ENCODE data around the gene DENND4B.
"Not testable (repeated sequence)": the region's sequence is repeated elsewhere in the genome, so short reads cannot be mapped to it uniquely, and the experiment has no call there.

Gene DENND4B

GRCh38 chr1:153926405-153926804 lies 20.1 kb downstream of the DENND4B start:
- H3K9me3 ChIP-seq (ENCODE audit: control insufficient read depth, insufficient read depth, low read length) = no peaks in the 10 kb centered on the region
- no peak for DNase-seq (ENCODE audit: low read depth, low spot score)
- H3K36me3 ChIP-seq (ENCODE audit: control insufficient read depth, insufficient read depth, low read length) = 0 out of 2 replicates have a peak, but pooled peaks cover 4% of the 10 kb centered on the region
- no peak overlapping the region for H3K27ac ChIP-seq (ENCODE audit: low read length)
- H3K4me3 ChIP-seq (ENCODE audit: low read length) = no peak overlapping the region
- H3K4me1 ChIP-seq (ENCODE audit: control insufficient read depth, insufficient read depth, low read length) = no peaks in the 10 kb centered on the region
- H3K27me3 ChIP-seq (ENCODE audit: control insufficient read depth, insufficient read depth, low read length) = no peaks in the 10 kb centered on the region
- WGBS (ENCODE audit: insufficient coverage, insufficient read length) = no CpG with 5 or more reads among the region's 4 CpGs

GRCh38 chr1:153922972-153923925 lies 23.3 kb downstream of the DENND4B start, which contains the start of gene GATAD2B:
Gene GATAD2B (minus strand): TSS chr1:153922972. CDS start chr1:153828347, 94,625 bp downstream.
- Histone ChIP-seq H3K36me3 (ENCODE audit: control insufficient read depth, insufficient read depth, low read length) (0 out of 2 replicates have a peak, but pooled peaks cover 4% of the 10 kb centered on the region), H3K27ac (ENCODE audit: low read length) (no peak within 1 kb of the TSS), H3K9me3 (ENCODE audit: control insufficient read depth, insufficient read depth, low read length) (no peaks in the 10 kb centered on the region), H3K4me1 (ENCODE audit: control insufficient read depth, insufficient read depth, low read length) (peaks cover 2% of the 10 kb centered on the region; the same call in 1 of the 2 replicates), H3K4me3 (ENCODE audit: low read length) (peak within 1 kb of the TSS; percentile 78), H3K27me3 (ENCODE audit: control insufficient read depth, insufficient read depth, low read length) (no peaks in the 10 kb centered on the region)
- peak; percentile 99 for DNase-seq (ENCODE audit: low read depth, low spot score)
- WGBS (ENCODE audit: insufficient coverage, insufficient read length) = no CpG with 5 or more reads among the region's 53 CpGs

GRCh38 chr1:153922076-153922971 lies 24.2 kb downstream of the DENND4B start:
- peaks cover 2% of the 10 kb centered on the region; the same call in 1 of the 2 replicates for H3K4me1 ChIP-seq (ENCODE audit: control insufficient read depth, insufficient read depth, low read length)
- H3K4me3 ChIP-seq (ENCODE audit: low read length) = peak overlapping the region; percentile 72
- 0 out of 2 replicates have a peak, but pooled peaks cover 4% of the 10 kb centered on the region for H3K36me3 ChIP-seq (ENCODE audit: control insufficient read depth, insufficient read depth, low read length)
- no peaks in the 10 kb centered on the region for H3K27me3 ChIP-seq (ENCODE audit: control insufficient read depth, insufficient read depth, low read length)
- no CpG with 5 or more reads among the region's 86 CpGs for WGBS (ENCODE audit: insufficient coverage, insufficient read length)
- no peak for DNase-seq (ENCODE audit: low read depth, low spot score)
- H3K27ac ChIP-seq (ENCODE audit: low read length) = no peak overlapping the region
- no peaks in the 10 kb centered on the region for H3K9me3 ChIP-seq (ENCODE audit: control insufficient read depth, insufficient read depth, low read length)

- WGBS (ENCODE audit: insufficient coverage, insufficient read length) = no CpG with 5 or more reads among the region's 10 CpGs
- Histone ChIP-seq H3K4me1 (ENCODE audit: control insufficient read depth, insufficient read depth, low read length) (peaks cover 2% of the 10 kb centered on the region; the same call in 1 of the 2 replicates), H3K36me3 (ENCODE audit: control insufficient read depth, insufficient read depth, low read length) (0 out of 2 replicates have a peak, but pooled peaks cover 4% of the 10 kb centered on the region), H3K27ac (ENCODE audit: low read length) (no peak overlapping the region), H3K9me3 (ENCODE audit: control insufficient read depth, insufficient read depth, low read length) (no peaks in the 10 kb centered on the region), H3K27me3 (ENCODE audit: control insufficient read depth, insufficient read depth, low read length) (no peaks in the 10 kb centered on the region), H3K4me3 (ENCODE audit: low read length) (peak overlapping the region; percentile 72)
- DNase-seq (ENCODE audit: low read depth, low spot score) = no peak
Measured at GRCh38 chr1:153921803-153922075, 24.8 kb downstream of the DENND4B start.

GRCh38 chr1:153921080-153921802 lies 25.3 kb downstream of the DENND4B start:
- no CpG with 5 or more reads among the region's 3 CpGs for WGBS (ENCODE audit: insufficient coverage, insufficient read length)
- no peak overlapping the region for H3K27ac ChIP-seq (ENCODE audit: low read length)
- no peaks in the 10 kb centered on the region for H3K9me3 ChIP-seq (ENCODE audit: control insufficient read depth, insufficient read depth, low read length)

GRCh38 chr1:153919876-153920852 lies 26.4 kb downstream of the DENND4B start:
- no peak overlapping the region for H3K4me3 ChIP-seq (ENCODE audit: low read length)
- no peak for DNase-seq (ENCODE audit: low read depth, low spot score)
- H3K4me1 ChIP-seq (ENCODE audit: control insufficient read depth, insufficient read depth, low read length) = peaks cover 2% of the 10 kb centered on the region; the same call in 1 of the 2 replicates
- H3K27ac ChIP-seq (ENCODE audit: low read length) = no peak overlapping the region
- no peaks in the 10 kb centered on the region for H3K9me3 ChIP-seq (ENCODE audit: control insufficient read depth, insufficient read depth, low read length)
- no peaks in the 10 kb centered on the region for H3K27me3 ChIP-seq (ENCODE audit: control insufficient read depth, insufficient read depth, low read length)
- no CpG with 5 or more reads among the region's 4 CpGs for WGBS (ENCODE audit: insufficient coverage, insufficient read length)
- 0 out of 2 replicates have a peak, but pooled peaks cover 4% of the 10 kb centered on the region for H3K36me3 ChIP-seq (ENCODE audit: control insufficient read depth, insufficient read depth, low read length)

More at GRCh38 chr1:153921080-153921802, 25.3 kb downstream of the DENND4B start:
- no peak for DNase-seq (ENCODE audit: low read depth, low spot score)
- peaks cover 2% of the 10 kb centered on the region; the same call in 1 of the 2 replicates for H3K4me1 ChIP-seq (ENCODE audit: control insufficient read depth, insufficient read depth, low read length)
- no peaks in the 10 kb centered on the region for H3K27me3 ChIP-seq (ENCODE audit: control insufficient read depth, insufficient read depth, low read length)
- H3K36me3 ChIP-seq (ENCODE audit: control insufficient read depth, insufficient read depth, low read length) = 0 out of 2 replicates have a peak, but pooled peaks cover 4% of the 10 kb centered on the region
- H3K4me3 ChIP-seq (ENCODE audit: low read length) = peak overlapping the region; percentile 72; the same call in 1 of the 2 replicates

GRCh38 chr1:153916297-153916696 lies 30.2 kb downstream of the DENND4B start:
- Histone ChIP-seq H3K27ac (ENCODE audit: low read length) (no peak overlapping the region), H3K4me3 (ENCODE audit: low read length) (no peak overlapping the region), H3K36me3 (ENCODE audit: control insufficient read depth, insufficient read depth, low read length) (0 out of 2 replicates have a peak, but pooled peaks cover 4% of the 10 kb centered on the region), H3K4me1 (ENCODE audit: control insufficient read depth, insufficient read depth, low read length) (peaks cover 2% of the 10 kb centered on the region; the same call in 1 of the 2 replicates), H3K27me3 (ENCODE audit: control insufficient read depth, insufficient read depth, low read length) (no peaks in the 10 kb centered on the region), H3K9me3 (ENCODE audit: control insufficient read depth, insufficient read depth, low read length) (no peaks in the 10 kb centered on the region)
- WGBS (ENCODE audit: insufficient coverage, insufficient read length) = no CpG with 5 or more reads among the region's 4 CpGs
- no peak for DNase-seq (ENCODE audit: low read depth, low spot score)

- no peak for DNase-seq (ENCODE audit: low read depth, low spot score)
- Histone ChIP-seq H3K9me3 (ENCODE audit: control insufficient read depth, insufficient read depth, low read length) (no peaks in the 10 kb centered on the region), H3K4me1 (ENCODE audit: control insufficient read depth, insufficient read depth, low read length) (no peaks in the 10 kb centered on the region), H3K4me3 (ENCODE audit: low read length) (no peak overlapping the region), H3K36me3 (ENCODE audit: control insufficient read depth, insufficient read depth, low read length) (no peaks in the 10 kb centered on the region), H3K27ac (ENCODE audit: low read length) (no peak overlapping the region), H3K27me3 (ENCODE audit: control insufficient read depth, insufficient read depth, low read length) (no peaks in the 10 kb centered on the region)
- WGBS (ENCODE audit: insufficient coverage, insufficient read length) = no CpG with 5 or more reads among the region's 2 CpGs
Measured at GRCh38 chr1:153912349-153912748, 34.2 kb downstream of the DENND4B start.

- not testable (repeated sequence) for H3K36me3 ChIP-seq (ENCODE audit: control insufficient read depth, insufficient read depth, low read length); H3K27me3 ChIP-seq (ENCODE audit: control insufficient read depth, insufficient read depth, low read length); DNase-seq (ENCODE audit: low read depth, low spot score); H3K9me3 ChIP-seq (ENCODE audit: control insufficient read depth, insufficient read depth, low read length); H3K4me3 ChIP-seq (ENCODE audit: low read length); H3K4me1 ChIP-seq (ENCODE audit: control insufficient read depth, insufficient read depth, low read length); H3K27ac ChIP-seq (ENCODE audit: low read length)
- WGBS (ENCODE audit: insufficient coverage, insufficient read length) = no CpG with 5 or more reads among the region's 6 CpGs
Measured at GRCh38 chr1:153910560-153910959, 36.0 kb downstream of the DENND4B start.
